NCI-H82 (cell line): ENCODE results near the gene TMEM154.
A peak's percentile ranks its signal among the peaks of the same experiment; 100 is the strongest.
"Not testable (repeated sequence)": the region's sequence is repeated elsewhere in the genome, so short reads cannot be mapped to it uniquely, and the experiment has no call there.

ENCODE experiments used
- DNase-seq: peaks from one replicate; lab custom pipeline; 2025; lab: John Stamatoyannopoulos, UW

The TMEM154 gene

GRCh38 chr4:152667781-152668180 is 12.0 kb downstream of the TMEM154 start:
- DNase-seq, result no peak

- no peak for DNase-seq
Measured at GRCh38 chr4:152666946-152667345, 12.9 kb downstream of the TMEM154 start.

GRCh38 chr4:152665691-152666395 is 14.0 kb downstream of the TMEM154 start:
- peak; percentile 3 for DNase-seq

- not testable (repeated sequence) for DNase-seq
Measured at GRCh38 chr4:152664067-152664378, 15.8 kb downstream of the TMEM154 start.

GRCh38 chr4:152663203-152664066 is 16.4 kb downstream of the TMEM154 start:
- no peak for DNase-seq

- DNase-seq, result no peak
Measured at GRCh38 chr4:152661649-152662048, 18.1 kb downstream of the TMEM154 start.

GRCh38 chr4:152660526-152660925 is 19.3 kb downstream of the TMEM154 start:
- no peak for DNase-seq

GRCh38 chr4:152659806-152660205 is 20.0 kb downstream of the TMEM154 start:
- no peak for DNase-seq

- DNase-seq, result no peak
Measured at GRCh38 chr4:152657657-152658056, 22.1 kb downstream of the TMEM154 start.

GRCh38 chr4:152655272-152656129 is 24.3 kb downstream of the TMEM154 start:
- DNase-seq, result no peak

- no peak for DNase-seq
Measured at GRCh38 chr4:152652102-152652501, 27.7 kb downstream of the TMEM154 start.

GRCh38 chr4:152651473-152652060 is 28.2 kb downstream of the TMEM154 start:
- peak; percentile 43 for DNase-seq

GRCh38 chr4:152646221-152646620 is 33.6 kb downstream of the TMEM154 start:
- no peak for DNase-seq

GRCh38 chr4:152644130-152644529 is 35.7 kb downstream of the TMEM154 start:
- DNase-seq, result no peak

GRCh38 chr4:152643153-152644035 is 36.4 kb downstream of the TMEM154 start:
- DNase-seq, result no peak

- peak; percentile 23 for DNase-seq
Measured at GRCh38 chr4:152640058-152640921, 39.5 kb downstream of the TMEM154 start.

GRCh38 chr4:152635851-152636250 is 43.9 kb downstream of the TMEM154 start:
- DNase-seq, result no peak

- DNase-seq, result no peak
Measured at GRCh38 chr4:152634110-152634760, 45.6 kb downstream of the TMEM154 start.

GRCh38 chr4:152633118-152633517 is 46.7 kb downstream of the TMEM154 start:
- DNase-seq, result no peak

- no peak for DNase-seq
Measured at GRCh38 chr4:152630324-152630723, 49.5 kb downstream of the TMEM154 start.
